A549 (cell line): Measurements from ENCODE around the gene MYO18B. TPM values are rescaled to one million over a fixed set of nuclear protein-coding genes. Genes with fewer than 3 reads are reported as not detected.

ENCODE experiments used
- ATAC-seq, 2 experiments: fragments of 200-7000 bp in 1 of 2; fragments of >200 bp in 1 of 2; cut with Nextera tagmentation in 1 of 2; cut with Tn5 transposase in 1 of 2; 3 replicates each; pipeline versions ENCODE4 v1.8.0 to v1.9.1; 2018 to 2020; ENCODE audit warnings: mild to moderate bottlenecking in 1 of 2, moderate library complexity in 1 of 2
- CTCF ChIA-PET: fragments of 300-600 bp; sonication (Branson Sonifier 250); formaldehyde crosslinking; extraction: SDS; loops from one replicate; lab custom pipeline; 2021; ENCODE audit warnings: antibody characterized with exemption, inconsistent platforms; lab: Yijun Ruan, JAX
- POLR2A ChIA-PET: fragments of 350-600 bp; formaldehyde crosslinking; extraction: SDS; loops from one replicate; lab custom pipeline; 2021; ENCODE audit warnings: antibody characterized with exemption, inconsistent platforms; lab: Yijun Ruan, JAX
- DNase-seq, 2 experiments: peaks; one replicate each; pipeline versions ENCODE4 v3.0.0 to v3.0.0-alpha.2; 2011 to 2016; ENCODE audit warnings: low read depth in 1 of 2, low spot score in 1 of 2
- FAIRE-seq: peaks from 2 replicates; lab custom pipeline; 2011; peaks lifted over from hg19 to GRCh38; lab: Jason Lieb, UNC
- H3K27ac ChIP-seq, 2 experiments: fragments of >200 bp; sonication (Bioruptor Twin); formaldehyde crosslinking; 3 replicates each; pipeline ENCODE4 v1.5.1; 2016 to 2017
- H3K4me1 ChIP-seq: fragments of >200 bp; sonication (Bioruptor Twin); formaldehyde crosslinking; 3 replicates; pipeline ENCODE4 v1.6.1; 2016
- H3K4me2 ChIP-seq: fragments of >200 bp; sonication (Bioruptor Twin); formaldehyde crosslinking; 3 replicates; pipeline ENCODE4 v1.6.1; 2016
- H3K4me3 ChIP-seq: fragments of >200 bp; sonication (Bioruptor Twin); formaldehyde crosslinking; 3 replicates; pipeline ENCODE4 v1.5.1; 2016
- H3K9me3 ChIP-seq: fragments of >200 bp; sonication (Bioruptor Twin); formaldehyde crosslinking; 3 replicates; pipeline ENCODE4 v1.6.1; 2016
- CBX8 ChIP-seq: fragments of 200-600 bp; sonication (generic); IDR thresholded peaks from 2 replicates; pipeline ENCODE4 v1.6.1; 2016
- EHF ChIP-seq: fragments of 250-450 bp; sonication (Bioruptor Pico); IDR thresholded peaks from 2 replicates; pipeline ENCODE4 v1.5.0; 2020; ENCODE audit warnings: mild to moderate bottlenecking
- FOSB ChIP-seq: fragments of 250-450 bp; sonication (Bioruptor Pico); IDR thresholded peaks from 2 replicates; pipeline ENCODE4 v1.5.0; 2020; ENCODE audit warnings: mild to moderate bottlenecking, moderate library complexity
- GATA3 ChIP-seq: IDR thresholded peaks from 2 replicates; pipeline ENCODE4 v1.6.1; 2012; ENCODE audit warnings: borderline replicate concordance
- HOXA7 ChIP-seq: fragments of 250-450 bp; sonication (Bioruptor Pico); IDR thresholded peaks from 2 replicates; pipeline ENCODE4 v1.5.0; 2020; ENCODE audit warnings: mild to moderate bottlenecking, moderate library complexity
- HOXB5 ChIP-seq: fragments of 250-450 bp; sonication (Bioruptor Pico); IDR thresholded peaks from 2 replicates; pipeline ENCODE4 v1.5.0; 2020; ENCODE audit warnings: mild to moderate bottlenecking, moderate library complexity
- MAFK ChIP-seq: fragments of 450-650 bp; IDR thresholded peaks from 2 replicates; pipeline ENCODE4 v1.6.1; 2014; ENCODE audit not compliant: partially characterized antibody
- MAZ ChIP-seq: fragments of 150-350 bp; IDR thresholded peaks from 2 replicates; pipeline ENCODE4 v1.6.1; 2014; ENCODE audit warnings: antibody characterized with exemption, low read depth, low read length, borderline replicate concordance
- NR3C1 ChIP-seq: fragments of >200 bp; sonication (Bioruptor Twin); formaldehyde crosslinking; IDR thresholded peaks from 3 replicates; pipeline ENCODE4 v1.6.1; 2017
- PHF8 ChIP-seq: fragments of 200-600 bp; sonication (generic); IDR thresholded peaks from 2 replicates; pipeline ENCODE4 v1.6.1; 2016; ENCODE audit warnings: low read depth, mild to moderate bottlenecking, antibody characterized with exemption, moderate library complexity, borderline replicate concordance
- POLR2A ChIP-seq: IDR thresholded peaks from 2 replicates; pipeline ENCODE4 v1.6.1; 2012; ENCODE audit warnings: mild to moderate bottlenecking, low read length
- RAD21 ChIP-seq, 2 experiments: fragments of >200 bp in 1 of 2; sonication (Bioruptor Twin) in 1 of 2; formaldehyde crosslinking in 1 of 2; IDR thresholded peaks in 1 of 2; conservative IDR thresholded peaks in 1 of 2; 2 replicates in 1 of 2; 3 replicates in 1 of 2; pipeline ENCODE4 v1.6.1; 2012 to 2018; ENCODE audit warnings: inconsistent platforms in 1 of 2
- RNF2 ChIP-seq: fragments of 200-600 bp; sonication (generic); IDR thresholded peaks from 2 replicates; pipeline ENCODE4 v1.6.1; 2016; ENCODE audit warnings: low read depth, mild to moderate bottlenecking, antibody characterized with exemption, moderate library complexity, borderline replicate concordance
- TFCP2L1 ChIP-seq: fragments of 250-450 bp; sonication (Bioruptor Pico); IDR thresholded peaks from 2 replicates; pipeline ENCODE4 v1.5.0; 2021; ENCODE audit warnings: mild to moderate bottlenecking
- TP53 ChIP-seq: fragments of 250-450 bp; sonication (Bioruptor Pico); IDR thresholded peaks from 2 replicates; pipeline ENCODE4 v1.5.0; 2021; ENCODE audit warnings: mild to moderate bottlenecking, moderate library complexity
- ZC3H11A ChIP-seq: fragments of 450-650 bp; IDR thresholded peaks from 2 replicates; pipeline ENCODE4 v1.6.1; 2014; ENCODE audit warnings: antibody characterized with exemption, mild to moderate bottlenecking
- WGBS: methylation state at CpG from one replicate; pipeline ENCODE4 v1.1.6; 2017; ENCODE audit errors: missing lambda C conversion rate; 5-methylcytosine and 5-hydroxymethylcytosine counted together
- polyA plus RNA-seq, 4 experiments: library from polyadenylated mRNA; depleted of rRNA in 3 of 4; stranded (reverse); fragments of >200 nt; fragmentation: RNase III in 1 of 4; extraction: RNeasy Plus Mini Kit Qiagen cat#74134 plus additional on column Dnase treatment in 1 of 4; gene quantifications; 2 replicates in 3 of 4; 3 replicates in 1 of 4; pipeline ENCODE4 v1.2.3, GENCODE V29; 2011 to 2017
- TF ChIP-seq, protein P1 (sequence below): fragments of 200-600 bp; sonication (generic); IDR thresholded peaks from 2 replicates; pipeline ENCODE4 v1.6.1; 2016; ENCODE audit warnings: antibody characterized with exemption, mild to moderate bottlenecking, moderate library complexity
- TF ChIP-seq, protein P2 (sequence below): fragments of 150-350 bp; IDR thresholded peaks from 2 replicates; pipeline ENCODE4 v1.6.1; 2014; ENCODE audit warnings: low read depth, mild to moderate bottlenecking, low read length
- TF ChIP-seq, protein P3 (sequence below): fragments of >200 bp; sonication (Bioruptor Twin); formaldehyde crosslinking; IDR thresholded peaks from 3 replicates; pipeline ENCODE4 v1.5.1; 2016
- TF ChIP-seq, protein P4 (sequence below): fragments of 250-450 bp; sonication (Bioruptor Pico); IDR thresholded peaks from 2 replicates; pipeline ENCODE4 v1.5.0; 2020; ENCODE audit warnings: low read depth, mild to moderate bottlenecking, moderate library complexity
- TF ChIP-seq, protein P5 (sequence below): fragments of 250-450 bp; sonication (Bioruptor Pico); IDR thresholded peaks from 2 replicates; pipeline ENCODE4 v1.5.0; 2021; ENCODE audit warnings: mild to moderate bottlenecking, moderate library complexity, borderline replicate concordance
- TF ChIP-seq, protein P6 (sequence below): IDR thresholded peaks from 2 replicates; pipeline ENCODE4 v1.6.1; 2012; ENCODE audit warnings: low read depth, borderline replicate concordance

MYO18B gene
- polyA plus RNA-seq, 2 of the 4 experiments (the other 2 are of a cell fraction), result 0.01 TPM

DNA sequence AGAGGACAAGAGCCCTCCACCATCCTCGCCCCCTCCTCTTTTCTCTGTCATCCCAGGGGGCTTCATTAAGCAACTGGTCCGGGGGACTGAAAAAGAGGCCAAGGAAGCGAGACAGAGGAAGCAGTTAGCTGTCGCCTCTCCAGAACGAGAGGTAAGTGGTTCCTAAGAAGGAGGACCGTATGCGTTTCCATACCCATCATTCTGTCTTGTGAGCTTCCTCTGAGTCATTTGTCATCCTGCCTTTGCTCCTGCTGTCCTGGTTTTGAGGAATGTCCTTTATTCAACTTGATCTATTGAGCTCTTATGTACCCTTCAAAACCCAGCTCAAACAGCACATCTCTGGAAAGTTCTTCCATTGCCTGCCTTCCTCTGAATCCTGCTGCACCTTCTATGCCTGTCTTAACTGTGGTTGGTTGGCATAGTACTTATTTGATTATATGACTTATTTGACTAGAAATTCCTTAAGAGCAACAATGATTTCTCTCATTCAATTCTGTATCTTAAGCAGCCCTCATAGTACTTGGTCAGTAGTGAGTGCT, 21.3 kb downstream of the MYO18B start (continued):
- TF ChIP-seq, protein P1, sequence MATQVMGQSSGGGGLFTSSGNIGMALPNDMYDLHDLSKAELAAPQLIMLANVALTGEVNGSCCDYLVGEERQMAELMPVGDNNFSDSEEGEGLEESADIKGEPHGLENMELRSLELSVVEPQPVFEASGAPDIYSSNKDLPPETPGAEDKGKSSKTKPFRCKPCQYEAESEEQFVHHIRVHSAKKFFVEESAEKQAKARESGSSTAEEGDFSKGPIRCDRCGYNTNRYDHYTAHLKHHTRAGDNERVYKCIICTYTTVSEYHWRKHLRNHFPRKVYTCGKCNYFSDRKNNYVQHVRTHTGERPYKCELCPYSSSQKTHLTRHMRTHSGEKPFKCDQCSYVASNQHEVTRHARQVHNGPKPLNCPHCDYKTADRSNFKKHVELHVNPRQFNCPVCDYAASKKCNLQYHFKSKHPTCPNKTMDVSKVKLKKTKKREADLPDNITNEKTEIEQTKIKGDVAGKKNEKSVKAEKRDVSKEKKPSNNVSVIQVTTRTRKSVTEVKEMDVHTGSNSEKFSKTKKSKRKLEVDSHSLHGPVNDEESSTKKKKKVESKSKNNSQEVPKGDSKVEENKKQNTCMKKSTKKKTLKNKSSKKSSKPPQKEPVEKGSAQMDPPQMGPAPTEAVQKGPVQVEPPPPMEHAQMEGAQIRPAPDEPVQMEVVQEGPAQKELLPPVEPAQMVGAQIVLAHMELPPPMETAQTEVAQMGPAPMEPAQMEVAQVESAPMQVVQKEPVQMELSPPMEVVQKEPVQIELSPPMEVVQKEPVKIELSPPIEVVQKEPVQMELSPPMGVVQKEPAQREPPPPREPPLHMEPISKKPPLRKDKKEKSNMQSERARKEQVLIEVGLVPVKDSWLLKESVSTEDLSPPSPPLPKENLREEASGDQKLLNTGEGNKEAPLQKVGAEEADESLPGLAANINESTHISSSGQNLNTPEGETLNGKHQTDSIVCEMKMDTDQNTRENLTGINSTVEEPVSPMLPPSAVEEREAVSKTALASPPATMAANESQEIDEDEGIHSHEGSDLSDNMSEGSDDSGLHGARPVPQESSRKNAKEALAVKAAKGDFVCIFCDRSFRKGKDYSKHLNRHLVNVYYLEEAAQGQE, result no peak
- TF ChIP-seq EHF (CRISPR knock-in tag), result no peak
- TF ChIP-seq GATA3, result no peak
- TF ChIP-seq HOXB5, result no peak
- TF ChIP-seq TP53, result no peak
- no peak for TF ChIP-seq MAFK
- TF ChIP-seq, protein P2, sequence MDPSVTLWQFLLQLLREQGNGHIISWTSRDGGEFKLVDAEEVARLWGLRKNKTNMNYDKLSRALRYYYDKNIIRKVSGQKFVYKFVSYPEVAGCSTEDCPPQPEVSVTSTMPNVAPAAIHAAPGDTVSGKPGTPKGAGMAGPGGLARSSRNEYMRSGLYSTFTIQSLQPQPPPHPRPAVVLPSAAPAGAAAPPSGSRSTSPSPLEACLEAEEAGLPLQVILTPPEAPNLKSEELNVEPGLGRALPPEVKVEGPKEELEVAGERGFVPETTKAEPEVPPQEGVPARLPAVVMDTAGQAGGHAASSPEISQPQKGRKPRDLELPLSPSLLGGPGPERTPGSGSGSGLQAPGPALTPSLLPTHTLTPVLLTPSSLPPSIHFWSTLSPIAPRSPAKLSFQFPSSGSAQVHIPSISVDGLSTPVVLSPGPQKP, result no peak
- TF ChIP-seq, protein P3, sequence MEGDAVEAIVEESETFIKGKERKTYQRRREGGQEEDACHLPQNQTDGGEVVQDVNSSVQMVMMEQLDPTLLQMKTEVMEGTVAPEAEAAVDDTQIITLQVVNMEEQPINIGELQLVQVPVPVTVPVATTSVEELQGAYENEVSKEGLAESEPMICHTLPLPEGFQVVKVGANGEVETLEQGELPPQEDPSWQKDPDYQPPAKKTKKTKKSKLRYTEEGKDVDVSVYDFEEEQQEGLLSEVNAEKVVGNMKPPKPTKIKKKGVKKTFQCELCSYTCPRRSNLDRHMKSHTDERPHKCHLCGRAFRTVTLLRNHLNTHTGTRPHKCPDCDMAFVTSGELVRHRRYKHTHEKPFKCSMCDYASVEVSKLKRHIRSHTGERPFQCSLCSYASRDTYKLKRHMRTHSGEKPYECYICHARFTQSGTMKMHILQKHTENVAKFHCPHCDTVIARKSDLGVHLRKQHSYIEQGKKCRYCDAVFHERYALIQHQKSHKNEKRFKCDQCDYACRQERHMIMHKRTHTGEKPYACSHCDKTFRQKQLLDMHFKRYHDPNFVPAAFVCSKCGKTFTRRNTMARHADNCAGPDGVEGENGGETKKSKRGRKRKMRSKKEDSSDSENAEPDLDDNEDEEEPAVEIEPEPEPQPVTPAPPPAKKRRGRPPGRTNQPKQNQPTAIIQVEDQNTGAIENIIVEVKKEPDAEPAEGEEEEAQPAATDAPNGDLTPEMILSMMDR, result no peak
- no peak for TF ChIP-seq HOXA7
- TF ChIP-seq, protein P4, sequence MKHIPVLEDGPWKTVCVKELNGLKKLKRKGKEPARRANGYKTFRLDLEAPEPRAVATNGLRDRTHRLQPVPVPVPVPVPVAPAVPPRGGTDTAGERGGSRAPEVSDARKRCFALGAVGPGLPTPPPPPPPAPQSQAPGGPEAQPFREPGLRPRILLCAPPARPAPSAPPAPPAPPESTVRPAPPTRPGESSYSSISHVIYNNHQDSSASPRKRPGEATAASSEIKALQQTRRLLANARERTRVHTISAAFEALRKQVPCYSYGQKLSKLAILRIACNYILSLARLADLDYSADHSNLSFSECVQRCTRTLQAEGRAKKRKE, result no peak

DNA sequence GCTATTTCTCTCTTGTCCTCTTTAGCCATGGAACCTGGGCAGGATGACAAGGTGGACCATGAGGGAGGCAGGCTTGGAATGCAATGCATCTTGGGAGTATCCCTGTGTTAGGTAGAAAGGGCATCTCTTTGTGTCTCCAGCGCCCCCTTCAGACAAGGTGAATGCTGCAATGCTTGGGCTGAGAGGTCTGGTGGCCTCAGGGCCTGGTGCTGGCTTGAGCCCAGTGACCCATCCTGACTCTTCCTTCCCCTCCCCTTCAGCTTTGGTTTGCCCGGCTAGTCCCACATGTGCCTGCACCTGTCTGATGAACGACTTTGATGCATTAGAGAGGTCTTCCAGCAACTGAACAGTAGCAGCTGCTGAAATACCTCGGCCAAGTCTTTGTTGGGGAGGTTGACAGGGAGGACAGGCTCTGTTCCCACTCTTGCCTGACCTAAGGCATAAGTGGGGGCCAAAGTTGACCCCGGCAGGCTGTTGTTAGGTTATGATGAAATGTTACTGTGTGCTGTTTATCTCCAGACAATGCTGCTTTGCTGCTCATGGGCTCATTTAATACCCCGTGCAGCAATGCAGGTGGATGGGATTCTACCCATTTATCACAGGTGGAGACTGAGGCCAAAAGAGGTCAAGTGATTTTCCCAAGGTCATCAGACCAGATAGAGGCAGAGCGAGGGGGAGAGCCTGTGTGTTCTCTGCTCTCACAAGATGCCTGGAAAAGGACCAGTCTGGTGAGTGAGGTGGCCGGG, 22.5 kb downstream of the MYO18B start:
- Histone ChIP-seq H3K9me3 (peaks cover 10% of the 10 kb centered on the region; the same call in 1 of the 3 replicates), H3K4me2 (no peak overlapping the region), H3K4me3 (no peak overlapping the region), H3K4me1 (peaks cover 9% of the 10 kb centered on the region; the same call in 2 of the 3 replicates), H3K27ac (no peak overlapping the region)
- TF ChIP-seq RAD21 (conservative IDR thresholded peaks at IDR 0.05 in 1 of 2, IDR thresholded peaks at IDR 0.05 in 1 of 2), result no peak
- no peak for TF ChIP-seq RNF2
- TF ChIP-seq NR3C1, result no peak
- TF ChIP-seq POLR2A, result no peak
- no peak for TF ChIP-seq FOSB (CRISPR knock-in tag)
- TF ChIP-seq MAFK, result no peak
- TF ChIP-seq EHF (CRISPR knock-in tag), result no peak
- FAIRE-seq (no peak), ATAC-seq (no peak), DNase-seq (no peak)
- ChIA-PET CTCF (interaction anchor here (0.6 to 1.3 kb wide), 5 partner anchors 9 to 302 kb away, joined by 3 to 6 read pairs (median 3); no protein-coding TSS in a partner anchor), POLR2A (no interaction called here)
- 33% methylated on average over 6 of the region's 8 CpGs for WGBS

DNA sequence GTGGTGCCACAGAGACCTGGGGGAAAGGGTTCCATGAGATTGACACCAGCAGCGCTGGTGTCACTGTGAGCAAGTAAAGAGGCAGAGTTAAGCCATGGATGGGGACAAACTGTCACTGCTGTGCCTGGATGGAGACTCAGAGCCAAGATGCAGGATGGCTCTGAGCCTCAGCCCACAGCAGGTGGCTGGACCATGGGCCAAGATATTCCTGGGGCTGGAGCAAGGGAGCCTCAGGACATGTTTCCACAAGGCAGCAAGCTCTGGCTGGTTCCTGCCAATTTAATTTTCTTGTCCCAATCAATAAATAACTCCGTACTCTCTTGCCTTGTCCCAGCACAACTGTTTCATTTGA, 23.0 kb downstream of the MYO18B start:
- Histone ChIP-seq H3K4me1 (peaks cover 3% of the 10 kb centered on the region; the same call in 2 of the 3 replicates), H3K27ac (no peak overlapping the region), H3K4me3 (no peak overlapping the region), H3K4me2 (no peak overlapping the region), H3K9me3 (peaks cover 10% of the 10 kb centered on the region; the same call in 1 of the 3 replicates)
- ATAC-seq (no peak), DNase-seq (no peak), FAIRE-seq (no peak)
- ChIA-PET CTCF (interaction anchor here (0.6 kb wide), 1 partner anchor 56 kb away, joined by 3 read pairs; no protein-coding TSS in a partner anchor), POLR2A (no interaction called here)
- WGBS, result 88% methylated on average over 2 of the region's 2 CpGs
- TF ChIP-seq MAZ, result no peak
- TF ChIP-seq ZC3H11A, result no peak
- no peak for TF ChIP-seq HOXB5
- no peak for TF ChIP-seq TP53
- no peak for TF ChIP-seq PHF8
- no peak for TF ChIP-seq HOXA7
- TF ChIP-seq CBX8, result no peak
- no peak for TF ChIP-seq TFCP2L1
- TF ChIP-seq, protein P5, sequence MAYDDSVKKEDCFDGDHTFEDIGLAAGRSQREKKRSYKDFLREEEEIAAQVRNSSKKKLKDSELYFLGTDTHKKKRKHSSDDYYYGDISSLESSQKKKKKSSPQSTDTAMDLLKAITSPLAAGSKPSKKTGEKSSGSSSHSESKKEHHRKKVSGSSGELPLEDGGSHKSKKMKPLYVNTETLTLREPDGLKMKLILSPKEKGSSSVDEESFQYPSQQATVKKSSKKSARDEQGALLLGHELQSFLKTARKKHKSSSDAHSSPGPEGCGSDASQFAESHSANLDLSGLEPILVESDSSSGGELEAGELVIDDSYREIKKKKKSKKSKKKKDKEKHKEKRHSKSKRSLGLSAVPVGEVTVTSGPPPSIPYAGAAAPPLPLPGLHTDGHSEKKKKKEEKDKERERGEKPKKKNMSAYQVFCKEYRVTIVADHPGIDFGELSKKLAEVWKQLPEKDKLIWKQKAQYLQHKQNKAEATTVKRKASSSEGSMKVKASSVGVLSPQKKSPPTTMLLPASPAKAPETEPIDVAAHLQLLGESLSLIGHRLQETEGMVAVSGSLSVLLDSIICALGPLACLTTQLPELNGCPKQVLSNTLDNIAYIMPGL, result no peak
- TF ChIP-seq, protein P4, result no peak
- TF ChIP-seq, protein P6, sequence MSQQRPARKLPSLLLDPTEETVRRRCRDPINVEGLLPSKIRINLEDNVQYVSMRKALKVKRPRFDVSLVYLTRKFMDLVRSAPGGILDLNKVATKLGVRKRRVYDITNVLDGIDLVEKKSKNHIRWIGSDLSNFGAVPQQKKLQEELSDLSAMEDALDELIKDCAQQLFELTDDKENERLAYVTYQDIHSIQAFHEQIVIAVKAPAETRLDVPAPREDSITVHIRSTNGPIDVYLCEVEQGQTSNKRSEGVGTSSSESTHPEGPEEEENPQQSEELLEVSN, result no peak
